Posterior vena cava (tissue), 2 donors: ENCODE measurements around the gene ING5. TPM values are rescaled to one million over a fixed set of nuclear protein-coding genes. Genes with fewer than 3 reads are reported as not detected.
A peak's percentile ranks its signal among the peaks of the same experiment; 100 is the strongest.
"Not testable (repeated sequence)": the region's sequence is repeated elsewhere in the genome, so short reads cannot be mapped to it uniquely, and the experiment has no call there.

ENCODE experiments used
- DNase-seq: peaks from one replicate; pipeline ENCODE4 v3.0.0-alpha.2; 2020; ENCODE audit warnings: low spot score
- intact Hi-C, 2 donors: fragments of 100-400 bp; cut with DNase I; formaldehyde crosslinking; loops; one replicate each; pipeline versions ENCODE4 v1.14.1 to v1.14.2; 2022 to 2023
- total RNA-seq, 2 donors: library from RNA; stranded (reverse); fragmentation: NEBNext Ultra II Directional; extraction: Animal tissue kit (Norgen Biotek cat#: 25700); gene quantifications; one replicate each; pipeline ENCODE4 v1.2.1, GENCODE V29; 2021
- donor health status: DM: yes; HTN: yes; CAD: no.
- donor health status: DM: yes; HTN: yes; CAD: no.

The ING5 gene
- total RNA-seq, 2 donors from 2014 or later: 17.5 to 18.6 TPM

DNA sequence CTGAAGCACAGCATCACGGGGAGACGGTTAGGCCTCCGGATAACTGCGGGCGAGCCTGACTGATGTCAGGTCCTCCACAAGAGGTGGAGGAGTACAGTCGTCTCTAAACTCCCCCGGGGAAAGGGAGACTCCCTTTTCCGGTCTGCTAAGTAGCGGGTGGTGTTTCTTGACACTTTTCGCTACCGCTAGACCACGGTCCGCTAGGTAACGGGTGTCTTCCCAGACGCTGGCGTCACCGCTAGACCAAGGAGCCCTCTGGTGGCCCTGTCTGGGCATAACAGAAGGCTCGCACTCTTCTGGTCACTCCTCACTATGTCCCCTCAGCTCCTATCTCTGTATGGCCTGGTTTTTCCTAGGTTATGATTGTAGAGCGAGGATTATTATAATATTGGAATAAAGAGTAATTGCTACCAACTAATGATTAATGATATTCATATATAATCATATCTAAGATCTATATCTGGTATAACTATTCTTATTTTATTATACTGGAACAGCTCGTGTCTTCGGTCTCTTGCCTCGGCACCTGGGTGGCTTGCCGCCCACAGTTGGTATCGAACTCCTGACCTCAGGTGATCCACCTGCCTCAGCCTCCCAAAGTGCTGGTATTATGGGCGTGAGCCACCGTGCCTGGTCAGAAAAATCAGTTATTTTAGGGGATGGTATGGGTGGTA lies 30.8 kb downstream of the ING5 start:
- DNase-seq: peak; percentile 92
- intact Hi-C loops: not testable (repeated sequence)

DNA sequence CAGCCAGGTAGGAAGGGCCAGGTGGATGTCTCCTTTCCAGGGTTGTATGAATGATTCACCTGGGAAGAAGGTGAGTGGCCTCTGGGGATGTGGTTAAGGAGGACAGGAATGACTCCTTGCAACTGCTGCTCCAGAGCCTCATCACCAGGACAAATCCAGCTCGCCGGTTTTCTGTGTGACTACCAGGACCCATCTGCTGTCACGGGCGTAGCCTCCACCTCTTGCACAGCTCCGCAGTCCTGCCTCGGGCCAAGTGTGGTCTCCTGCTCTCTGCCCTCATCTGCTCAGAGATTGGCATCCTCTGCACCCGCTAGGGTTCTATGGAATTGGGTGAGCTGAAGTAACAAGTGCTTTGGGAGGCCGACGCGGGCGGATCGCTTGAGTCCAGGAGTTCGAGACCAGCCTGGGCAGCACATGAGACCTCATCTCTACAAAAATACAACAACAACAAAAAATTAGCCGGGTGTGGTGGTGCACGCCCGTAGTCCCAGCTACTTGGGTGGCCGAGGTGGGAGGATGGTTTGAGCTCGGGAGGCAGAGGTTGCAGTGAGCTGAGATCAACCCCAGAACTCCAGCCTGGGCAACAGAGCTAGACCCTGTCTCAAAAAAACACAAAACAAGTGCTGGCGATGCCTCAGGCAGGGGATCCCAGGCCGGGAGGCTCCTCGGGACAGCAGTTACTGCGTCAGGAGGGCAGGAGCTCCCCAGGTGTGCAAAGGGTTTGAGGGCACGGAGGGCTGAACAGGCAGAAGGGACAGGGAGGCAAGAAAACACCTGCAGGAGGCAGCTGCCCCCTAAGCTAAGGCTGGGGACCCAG lies 31.8 kb downstream of the ING5 start:
- no peak for DNase-seq
- intact Hi-C loops: no loop called here

DNA sequence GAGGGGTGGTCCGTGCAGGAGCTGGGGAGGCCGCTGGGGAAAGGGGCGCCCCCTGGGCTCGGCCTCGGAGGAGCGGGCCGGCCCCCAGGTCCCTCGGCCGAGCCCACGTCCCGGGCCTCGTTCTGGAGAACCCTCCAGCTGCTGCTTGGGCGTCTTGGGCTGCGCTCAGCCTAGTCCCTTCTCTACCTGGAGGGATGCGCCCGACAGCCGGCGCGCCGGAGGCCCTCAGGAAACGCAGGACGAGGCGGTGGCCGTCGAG lies 32.3 kb downstream of the ING5 start:
- intact Hi-C loops: no loop called here
- no peak for DNase-seq

DNA sequence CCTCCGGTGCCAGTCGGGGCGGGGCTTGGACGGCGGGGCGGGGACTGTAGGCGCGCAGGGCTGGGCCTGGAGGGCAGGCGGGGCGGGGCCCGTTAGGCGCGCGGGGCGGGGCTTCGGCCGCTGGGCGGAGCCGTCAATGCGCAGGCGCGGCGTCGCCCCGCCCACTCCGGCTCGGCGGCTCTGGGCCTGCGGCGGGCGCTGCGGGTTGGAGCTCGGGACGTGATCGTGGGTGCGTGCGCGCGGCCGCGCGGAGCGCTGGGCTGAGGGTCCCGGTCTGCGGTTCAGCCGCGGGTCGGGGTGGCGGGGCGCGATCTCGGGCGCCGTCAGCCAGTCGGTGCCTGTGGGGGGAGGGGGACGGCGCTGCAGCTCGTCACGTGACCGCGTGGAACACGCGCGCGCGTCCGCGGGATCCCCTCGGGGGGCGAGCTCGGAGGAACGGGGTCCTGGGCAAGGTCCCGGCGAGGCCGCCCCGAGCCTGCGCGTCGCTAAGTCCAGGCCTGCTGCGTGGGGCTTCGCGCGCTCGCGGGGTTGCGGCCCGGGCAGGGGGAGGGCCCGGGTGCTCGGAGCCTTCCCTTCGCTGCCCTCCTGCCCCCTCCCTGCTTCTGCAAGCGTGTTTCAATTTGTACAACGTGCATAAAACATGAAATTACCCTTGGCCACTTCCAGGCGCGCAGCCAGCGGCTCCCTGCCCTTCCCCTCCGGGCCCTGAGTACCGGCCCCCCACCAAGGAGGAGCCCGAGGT lies 32.8 kb downstream of the ING5 start, which contains the start of gene D2HGDH:
Gene D2HGDH, plus strand, starts transcription at position 164 of the 742 bp plus-strand sequence. CDS start 595 bp downstream, outside the sequence.
- intact Hi-C loops: loop anchor here in 1 of 2 donors (5.0 kb wide), 1 partner anchor 143 kb away; no protein-coding TSS in a partner anchor

DNA sequence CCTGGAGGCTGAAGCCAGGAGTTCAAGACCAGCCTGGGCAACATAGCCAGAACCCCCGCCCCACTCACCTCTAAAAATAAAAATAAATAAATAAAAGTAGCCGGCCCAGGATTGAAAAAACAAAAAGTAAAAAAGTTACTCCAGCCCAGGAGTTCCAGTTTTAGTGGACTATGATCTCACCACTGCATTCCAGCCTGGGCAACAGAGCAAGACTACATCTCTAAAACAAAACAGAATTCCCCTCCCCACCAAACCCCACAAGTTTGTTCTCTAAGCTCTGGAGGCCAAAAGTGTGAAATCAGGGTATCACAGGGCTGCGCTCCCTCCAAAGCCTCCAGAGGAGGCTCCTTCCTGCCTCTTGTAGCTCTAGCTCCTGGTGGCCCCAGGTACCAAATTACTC lies 34.3 kb downstream of the ING5 start:
- intact Hi-C loops: loop anchor here in 1 of 2 donors (5.0 kb wide), 1 partner anchor 141 kb away; no protein-coding TSS in a partner anchor
- DNase-seq: no peak

More for the DNA sequence above, 32.8 kb downstream of the ING5 start, which contains the start of gene D2HGDH:
- peak; percentile 98 for DNase-seq

DNA sequence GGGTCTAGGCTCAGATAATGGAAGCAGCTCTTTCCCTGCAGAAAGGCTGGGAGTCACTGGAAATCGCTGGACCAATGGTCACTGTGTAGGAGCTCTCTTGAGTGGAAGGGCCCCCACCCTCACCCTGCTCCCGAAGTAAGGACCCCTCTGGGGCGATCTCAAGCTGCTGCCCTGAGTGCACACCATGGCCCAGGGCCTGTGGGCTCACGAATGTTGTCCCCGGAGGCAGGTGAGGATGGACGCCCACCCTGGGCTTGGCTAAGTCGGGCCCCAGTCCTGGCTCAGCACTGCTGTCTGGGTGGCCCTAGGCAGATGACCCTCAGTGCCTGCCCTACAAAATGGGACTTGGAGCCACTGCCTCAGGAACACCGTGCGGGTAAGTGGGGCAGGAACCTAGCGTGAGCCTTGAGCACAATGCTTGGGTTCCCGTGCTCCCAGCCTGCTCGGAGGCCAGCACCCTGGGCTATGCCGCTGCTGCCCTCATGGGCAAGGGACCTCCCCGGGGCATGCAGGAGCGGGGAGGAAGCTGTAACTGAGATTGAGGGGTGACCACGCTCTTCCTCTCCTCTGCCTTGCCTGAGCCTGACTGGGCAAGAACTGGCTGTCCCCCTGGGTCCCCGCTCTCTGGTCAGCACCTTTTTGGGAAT lies 36.3 kb downstream of the ING5 start:
- DNase-seq: no peak
- intact Hi-C loops: loop anchor here in 1 of 2 donors (5.0 kb wide), 1 partner anchor 139 kb away; no protein-coding TSS in a partner anchor

DNA sequence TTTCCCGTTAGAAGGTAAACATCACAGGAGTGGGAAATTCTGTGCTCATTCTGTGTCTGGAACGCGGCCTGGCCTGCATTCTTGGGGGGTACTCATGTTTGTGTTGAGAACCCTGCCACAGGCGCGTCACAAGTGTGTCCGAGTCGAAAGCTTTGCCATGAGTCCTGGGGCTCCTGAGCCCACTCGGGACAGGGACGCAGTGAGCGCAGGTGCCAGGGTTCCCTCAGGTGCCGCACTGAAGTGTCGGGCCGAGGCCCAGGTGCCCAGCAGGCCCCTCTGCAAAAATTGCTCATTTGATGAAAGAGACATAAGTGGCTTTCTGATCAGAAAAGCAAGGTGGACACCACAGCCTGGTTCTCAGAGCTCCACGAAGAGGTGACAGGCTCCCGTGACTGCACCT lies 37.3 kb downstream of the ING5 start:
- no peak for DNase-seq
- intact Hi-C loops: loop anchor here in 1 of 2 donors (5.0 kb wide), 1 partner anchor 138 kb away; no protein-coding TSS in a partner anchor

DNA sequence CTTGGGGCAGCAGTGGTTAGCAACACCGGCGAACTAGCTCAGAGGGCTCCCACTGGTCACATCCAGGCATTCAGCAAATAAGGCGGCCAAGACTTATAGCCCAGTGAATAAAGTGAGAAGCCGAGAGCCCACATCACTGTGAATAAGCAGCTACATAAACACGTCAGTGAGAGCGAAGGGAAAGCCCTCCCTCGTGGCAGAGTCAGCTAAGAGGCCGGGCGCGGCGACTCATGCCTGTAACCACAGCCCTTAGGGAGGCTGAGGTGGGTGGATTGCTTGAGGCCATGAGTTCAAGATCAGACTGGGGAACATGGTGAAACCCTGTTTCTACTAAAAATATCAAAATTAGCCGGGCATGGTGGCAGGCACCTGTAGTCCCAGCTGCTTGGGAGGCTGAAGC lies 37.8 kb downstream of the ING5 start:
- intact Hi-C loops: loop anchor here in 1 of 2 donors (5.0 kb wide), 1 partner anchor 138 kb away; no protein-coding TSS in a partner anchor
- no peak for DNase-seq

DNA sequence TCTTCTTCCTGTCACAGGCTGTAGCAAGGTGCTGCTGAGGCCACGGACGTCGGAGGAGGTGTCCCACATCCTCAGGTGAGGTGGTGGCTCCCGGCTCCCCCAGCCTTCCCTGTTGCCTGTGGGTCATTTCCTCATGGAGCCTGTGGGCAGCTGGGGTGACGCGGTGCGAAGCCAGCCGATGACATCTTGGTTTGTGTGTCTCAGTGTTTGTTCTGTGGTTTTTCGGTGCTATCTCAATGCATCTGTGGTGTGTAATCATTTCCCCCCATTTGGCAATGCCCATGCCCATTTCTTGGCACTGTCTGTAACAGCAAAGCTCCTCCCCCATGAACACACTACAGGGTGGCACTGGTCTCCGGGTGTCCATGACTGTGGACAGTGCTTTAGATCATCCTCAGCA lies 39.2 kb downstream of the ING5 start:
- intact Hi-C loops: no loop called here
- no peak for DNase-seq

DNA sequence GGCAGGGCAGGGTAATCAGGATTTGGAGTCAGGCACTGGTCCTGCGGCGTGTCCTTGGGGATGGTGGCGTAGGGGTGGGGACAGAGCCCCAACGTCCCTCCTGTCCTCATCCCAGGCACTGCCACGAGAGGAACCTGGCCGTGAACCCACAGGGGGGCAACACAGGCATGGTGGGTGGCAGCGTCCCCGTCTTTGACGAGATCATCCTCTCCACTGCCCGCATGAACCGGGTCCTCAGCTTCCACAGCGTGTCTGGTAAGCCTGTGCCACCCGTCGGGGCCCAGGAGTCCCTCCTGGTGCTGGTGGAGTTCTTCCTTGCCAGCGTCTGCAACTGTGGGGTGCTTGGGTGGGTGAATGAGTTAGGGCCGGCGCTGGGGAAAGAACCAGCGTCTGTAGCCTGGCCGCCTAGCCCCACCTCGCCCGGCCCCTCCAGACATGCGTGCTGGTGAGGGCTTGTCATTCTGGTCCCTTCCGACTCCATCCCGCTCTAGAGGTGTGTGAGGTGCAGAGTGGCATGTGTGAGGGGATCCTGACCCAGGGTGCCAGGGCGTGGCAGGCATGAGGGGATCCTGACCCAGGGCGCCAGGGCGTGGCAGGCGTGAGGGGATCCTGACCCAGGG lies 40.6 kb downstream of the ING5 start:
- intact Hi-C loops: no loop called here
- no peak for DNase-seq

DNA sequence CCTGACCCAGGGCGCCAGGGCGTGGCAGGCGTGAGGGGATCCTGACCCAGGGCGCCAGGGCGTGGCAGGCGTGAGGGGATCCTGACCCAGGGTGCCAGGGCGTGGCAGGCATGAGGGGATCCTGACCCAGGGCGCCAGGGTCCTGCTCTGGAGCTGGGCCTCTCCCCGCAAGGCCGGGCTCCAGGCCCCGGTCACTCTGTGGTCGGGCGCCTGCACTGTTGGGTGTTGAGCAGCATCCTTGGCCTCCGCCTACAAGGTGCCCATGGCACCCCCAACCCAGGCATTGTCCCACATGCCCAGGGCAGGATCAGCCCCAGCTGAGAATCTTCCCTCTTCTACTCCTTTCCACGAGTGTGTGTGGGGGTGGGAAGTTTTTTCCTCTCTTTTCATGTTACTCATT lies 41.2 kb downstream of the ING5 start:
- DNase-seq, intact Hi-C loops: not testable (repeated sequence)

DNA sequence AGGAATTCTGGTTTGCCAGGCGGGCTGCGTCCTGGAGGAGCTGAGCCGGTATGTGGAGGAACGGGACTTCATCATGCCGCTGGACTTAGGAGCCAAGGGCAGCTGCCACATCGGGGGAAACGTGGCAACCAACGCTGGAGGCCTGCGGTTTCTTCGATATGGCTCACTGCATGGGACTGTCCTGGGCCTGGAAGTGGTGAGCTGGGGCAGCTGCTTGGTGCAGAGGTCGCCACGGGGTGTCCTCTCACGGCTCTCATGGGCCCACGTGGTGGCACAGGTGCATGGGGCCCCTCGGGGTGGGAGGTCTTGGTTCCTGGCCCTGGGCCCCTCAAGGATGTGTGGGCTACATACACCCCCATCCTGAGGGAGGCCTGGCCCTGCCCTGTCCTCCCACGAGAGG lies 41.8 kb downstream of the ING5 start:
- DNase-seq: no peak
- intact Hi-C loops: no loop called here

DNA sequence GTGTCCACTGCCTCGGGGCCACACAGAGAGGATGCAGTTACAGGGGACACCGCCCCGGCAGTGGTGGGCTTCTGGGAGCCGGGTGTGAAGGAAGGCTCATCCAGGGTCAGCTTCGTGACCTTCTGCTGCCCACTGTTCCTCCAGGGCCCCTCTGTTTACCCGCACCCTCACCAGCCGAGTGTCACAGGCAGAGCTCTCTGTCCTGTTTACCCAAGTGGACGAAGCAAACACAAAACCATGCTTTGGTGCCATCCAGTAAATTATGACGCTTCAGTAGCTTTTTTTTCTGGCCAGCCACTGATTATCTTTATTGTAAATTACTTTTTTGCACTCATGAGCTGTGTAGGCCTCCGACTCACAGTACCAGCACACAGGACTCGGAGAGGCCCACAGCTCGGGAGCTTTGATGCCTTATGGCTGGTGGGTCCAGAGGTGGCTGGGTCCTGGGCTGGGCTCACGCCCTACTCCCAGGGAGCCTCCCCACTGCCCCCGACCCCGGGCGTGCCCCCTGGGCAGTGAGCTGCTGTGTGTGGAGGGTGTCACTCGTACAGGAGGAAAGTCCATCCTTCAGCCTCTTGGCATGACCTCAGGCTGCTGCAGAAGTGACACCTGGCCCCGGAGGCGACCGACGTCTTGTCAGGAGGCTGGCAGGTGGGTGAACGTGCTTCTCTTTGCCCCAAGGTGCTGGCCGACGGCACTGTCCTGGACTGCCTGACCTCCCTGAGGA lies 42.4 kb downstream of the ING5 start:
- intact Hi-C loops: no loop called here
- DNase-seq: no peak

DNA sequence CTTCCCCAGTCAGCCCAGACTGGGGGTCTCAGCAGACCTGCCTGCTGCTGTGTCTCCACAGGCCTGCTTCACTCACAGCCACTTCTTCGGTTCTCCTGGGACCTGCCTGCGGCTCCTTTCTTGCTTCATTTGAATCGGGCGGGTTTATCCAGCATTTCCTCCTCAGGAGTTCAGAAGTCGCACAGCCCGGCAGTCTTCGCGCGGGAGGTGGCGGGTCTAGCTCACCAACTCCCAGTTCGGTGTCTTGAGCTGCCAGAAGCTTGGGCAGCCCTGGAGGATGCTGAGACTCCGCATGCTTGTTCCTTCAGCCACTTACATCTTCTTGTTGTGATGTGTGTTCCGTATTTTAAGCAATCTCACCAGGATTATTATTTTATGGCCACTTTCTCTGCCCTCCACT lies 43.4 kb downstream of the ING5 start:
- no peak for DNase-seq
- intact Hi-C loops: loop anchor here in 1 of 2 donors (5.0 kb wide), 1 partner anchor 1193 kb away; no protein-coding TSS in a partner anchor

DNA sequence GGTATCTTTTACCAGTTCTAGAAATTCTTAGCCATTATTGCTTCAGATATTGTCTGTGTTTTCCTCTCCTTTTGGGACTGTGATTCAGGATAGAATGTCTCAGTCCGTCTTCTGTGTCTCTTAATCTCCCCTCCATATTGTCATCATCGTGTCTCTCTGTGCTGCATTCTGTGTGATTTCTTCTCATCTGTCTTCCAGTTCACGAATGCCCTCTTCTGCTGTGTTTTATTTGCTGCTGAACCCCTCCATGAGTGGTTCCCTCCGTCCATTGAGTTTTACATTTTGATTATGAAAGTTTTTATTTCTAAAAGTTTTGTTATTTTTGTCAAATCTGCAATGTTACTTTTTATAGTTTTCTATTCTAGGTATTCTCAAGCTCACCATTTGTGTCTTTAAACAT lies 44.2 kb downstream of the ING5 start:
- no peak for DNase-seq
- intact Hi-C loops: loop anchor here in 1 of 2 donors (5.0 kb wide), 1 partner anchor 1194 kb away; no protein-coding TSS in a partner anchor

DNA sequence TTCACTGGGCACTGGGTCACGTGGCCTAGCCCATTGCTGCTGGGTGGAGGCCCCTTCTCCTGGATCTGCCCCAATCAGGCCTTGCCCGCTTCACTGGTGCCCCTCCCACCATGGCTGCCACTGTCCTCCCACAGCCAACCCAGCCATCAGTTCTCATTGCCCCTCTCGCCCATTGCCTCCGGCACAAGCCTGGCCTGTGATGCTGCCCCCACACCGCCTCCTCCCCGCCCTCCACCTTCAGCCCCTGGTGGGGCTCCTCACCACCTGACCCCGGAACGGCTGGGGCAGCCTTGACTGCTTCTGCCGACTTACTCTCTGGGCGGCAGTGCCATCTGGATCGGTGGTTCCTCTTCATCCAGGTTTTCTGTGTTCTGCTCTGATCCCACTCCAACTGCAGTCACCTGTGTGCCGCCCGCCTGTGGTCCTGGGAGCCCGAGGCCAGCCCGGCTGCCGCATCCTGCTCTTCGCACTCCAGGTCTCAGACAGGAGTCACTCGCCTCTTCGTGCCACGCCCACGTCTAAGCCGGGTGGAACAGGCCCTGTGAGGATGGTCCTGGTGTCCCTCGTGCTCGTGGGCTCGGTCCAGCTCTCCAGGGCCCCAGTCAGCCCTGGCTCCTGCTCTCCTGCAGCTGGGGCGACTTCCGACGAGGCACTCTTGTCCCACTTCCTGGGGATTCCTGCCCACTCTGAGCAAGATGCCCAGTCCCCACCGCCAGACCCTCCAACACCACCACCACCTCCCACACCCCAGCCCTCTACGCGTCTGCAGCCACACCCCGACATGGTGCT lies 46.8 kb downstream of the ING5 start:
- DNase-seq: no peak
- intact Hi-C loops: loop anchor here in 1 of 2 donors (5.0 kb wide), 1 partner anchor 1196 kb away; no protein-coding TSS in a partner anchor

DNA sequence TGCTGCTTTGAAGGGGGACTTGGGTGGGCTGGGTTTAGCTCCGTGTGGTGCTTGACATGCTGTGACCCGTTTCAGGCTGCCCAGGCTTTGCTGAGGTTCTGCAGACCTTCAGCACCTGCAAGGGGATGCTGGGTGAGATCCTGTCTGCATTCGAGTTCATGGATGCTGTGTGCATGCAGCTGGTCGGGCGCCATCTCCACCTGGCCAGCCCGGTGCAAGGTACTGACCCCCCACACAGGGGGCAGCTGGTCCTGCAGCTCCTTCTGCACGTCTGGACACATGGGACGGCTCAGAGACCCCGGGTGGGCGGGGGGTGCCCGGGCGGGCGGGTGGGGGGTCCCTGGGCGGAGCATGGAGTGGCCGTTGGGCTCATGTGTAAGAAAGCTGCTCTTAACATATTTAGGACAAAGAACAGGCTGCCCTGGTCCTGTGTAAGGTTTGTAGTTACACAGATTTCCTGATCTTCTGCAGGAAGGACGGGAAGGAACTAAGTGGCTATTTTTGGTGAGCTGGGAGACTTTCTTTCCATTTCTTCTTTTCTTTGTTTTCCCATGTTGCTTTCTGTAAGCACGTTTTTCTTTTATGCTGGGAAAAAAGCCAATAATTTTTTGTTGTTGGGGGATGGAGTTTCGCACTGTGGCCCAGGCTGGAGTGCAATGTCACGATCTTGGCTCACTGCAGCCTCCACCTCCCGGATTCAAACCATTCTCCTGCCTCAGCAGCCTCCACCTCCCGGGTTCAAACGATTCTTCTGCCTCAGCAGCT lies 48.4 kb downstream of the ING5 start:
- intact Hi-C loops: no loop called here
- DNase-seq: no peak
